Fibroblast of lung (primary cell): ENCODE results near the gene STX8. TPM values are rescaled to one million over a fixed set of nuclear protein-coding genes. Genes with fewer than 3 reads are reported as not detected.
"Not testable (repeated sequence)": the region's sequence is repeated elsewhere in the genome, so short reads cannot be mapped to it uniquely, and the experiment has no call there.

Source experiments
- DNase-seq, 2 donors: peaks; one replicate each; pipeline versions ENCODE4 v3.0.0 to v3.0.0-alpha.2; 2010; ENCODE audit warnings: low read depth in 2 of 2
- H2AFZ ChIP-seq: 2 replicates; pipeline ENCODE4 v1.5.1; 2012; ENCODE audit warnings: low read length, control low read depth, inconsistent platforms
- H3K27ac ChIP-seq: 2 replicates; pipeline ENCODE4 v1.5.1; 2011; ENCODE audit warnings: low read length, control low read depth; ENCODE audit not compliant: insufficient read depth
- H3K27me3 ChIP-seq: 2 replicates; pipeline ENCODE4 v1.5.1; 2011; ENCODE audit warnings: mild to moderate bottlenecking, low read length; ENCODE audit not compliant: control insufficient read depth, insufficient read depth
- H3K36me3 ChIP-seq: 2 replicates; pipeline ENCODE4 v1.5.1; 2011; ENCODE audit warnings: low read length; ENCODE audit not compliant: control insufficient read depth, insufficient read depth
- H3K4me1 ChIP-seq: 2 replicates; pipeline ENCODE4 v1.5.1; 2011; ENCODE audit warnings: low read length; ENCODE audit not compliant: control insufficient read depth, insufficient read depth; ENCODE audit errors: extremely low read depth
- H3K4me2 ChIP-seq: 2 replicates; pipeline ENCODE4 v1.5.1; 2011; ENCODE audit warnings: low read length, control low read depth; ENCODE audit not compliant: insufficient read depth; ENCODE audit errors: extremely low read depth
- H3K4me3 ChIP-seq, 4 experiments: fragments of 200-600 bp in 1 of 4; sonication (generic) in 1 of 4; replicated peaks in 1 of 4; 2 replicates each; pipeline ENCODE4 v1.5.1; 2011 to 2016; ENCODE audit warnings: low read length in 4 of 4, low read depth in 3 of 4, mild to moderate bottlenecking in 3 of 4, control low read depth in 2 of 4, inconsistent platforms in 1 of 4, mixed read lengths in 1 of 4; ENCODE audit not compliant: insufficient read depth in 1 of 4; ENCODE audit errors: control extremely low read depth in 1 of 4
- H3K79me2 ChIP-seq: 2 replicates; pipeline ENCODE4 v1.5.1; 2012; ENCODE audit warnings: mild to moderate bottlenecking, low read length, inconsistent platforms; ENCODE audit not compliant: control insufficient read depth, insufficient read depth
- H3K9ac ChIP-seq: 2 replicates; pipeline ENCODE4 v1.5.1; 2011; ENCODE audit warnings: mild to moderate bottlenecking, low read length, control low read depth; ENCODE audit not compliant: insufficient read depth
- H3K9me3 ChIP-seq: 2 replicates; pipeline ENCODE4 v1.5.1; 2012; ENCODE audit warnings: low read depth, low read length; ENCODE audit not compliant: control insufficient read depth, insufficient read depth
- H4K20me1 ChIP-seq: 2 replicates; pipeline ENCODE4 v1.5.1; 2011; ENCODE audit warnings: low read length; ENCODE audit not compliant: control insufficient read depth, insufficient read depth; ENCODE audit errors: extremely low read depth
- CTCF ChIP-seq, 2 donors: IDR thresholded peaks in 1 of 2; conservative IDR thresholded peaks in 1 of 2; 1 replicate in 1 of 2; 2 replicates in 1 of 2; pipeline ENCODE4 v1.5.1; 2011 to 2012; ENCODE audit warnings: low read length in 2 of 2, control low read depth in 1 of 2, inconsistent platforms in 1 of 2, low read depth in 1 of 2, mild to moderate bottlenecking in 1 of 2
- EZH2 ChIP-seq: IDR thresholded peaks from 2 replicates; pipeline ENCODE4 v1.5.1; 2012; ENCODE audit warnings: low read length, control low read depth, mild to moderate bottlenecking; ENCODE audit errors: missing control alignments
- polyA plus RNA-seq, 2 donors: library from polyadenylated mRNA; depleted of rRNA in 1 of 2; stranded (reverse) in 1 of 2; unstranded in 1 of 2; fragments of >200 nt; gene quantifications; 2 replicates each; pipeline ENCODE4 v1.2.1, GENCODE V29; 2011 to 2012; ENCODE audit warnings: missing spikeins in 1 of 2
- total RNA-seq: library from RNA; depleted of rRNA; stranded (reverse); fragments of >200 nt; gene quantifications from 2 replicates; pipeline ENCODE4 v1.2.1, GENCODE V29; 2014

STX8 gene
- total and polyA plus RNA-seq, 2 donors (not counting 1 experiment from before 2014, with no cell fraction given) = 84.7 to 128 TPM

- no peaks in the 10 kb centered on the region for H3K36me3 ChIP-seq
- DNase-seq = no peak
- no peak overlapping the region for H2AFZ ChIP-seq
- H4K20me1 ChIP-seq = no peaks in the 10 kb centered on the region
- no peak overlapping the region for H3K4me3 ChIP-seq
- no peaks in the 10 kb centered on the region for H3K9me3 ChIP-seq
- H3K27ac ChIP-seq = no peak overlapping the region
- TF ChIP-seq EZH2 = no peak
- no peak overlapping the region for H3K9ac ChIP-seq
- H3K4me1 ChIP-seq = peaks cover 2% of the 10 kb centered on the region
- H3K27me3 ChIP-seq = no peaks in the 10 kb centered on the region
- H3K4me2 ChIP-seq = no peak overlapping the region
- H3K79me2 ChIP-seq = peaks cover 8% of the 10 kb centered on the region
These were observed 4.4 kb downstream of the STX8 start for GRCh38 chr17:9571201-9571600.

GRCh38 chr17:9568957-9569588 lies 6.5 kb downstream of the STX8 start:
- no peaks in the 10 kb centered on the region for H3K27me3 ChIP-seq
- no peak for DNase-seq
- TF ChIP-seq CTCF (conservative IDR thresholded peaks at IDR 0.05 in 1 of 2, IDR thresholded peaks at IDR 0.05 in 1 of 2; ENCODE audit: low read depth in 1 of 2, low read length in 2 of 2) = no peak
- no peak for TF ChIP-seq EZH2
- no peak overlapping the region for H3K9ac ChIP-seq
- peaks cover 2% of the 10 kb centered on the region for H3K79me2 ChIP-seq
- no peaks in the 10 kb centered on the region for H3K36me3 ChIP-seq
- no peaks in the 10 kb centered on the region for H3K4me1 ChIP-seq
- H3K9me3 ChIP-seq = no peaks in the 10 kb centered on the region
- no peak overlapping the region for H3K27ac ChIP-seq
- H3K4me2 ChIP-seq = no peak overlapping the region
- H4K20me1 ChIP-seq = no peaks in the 10 kb centered on the region
- H2AFZ ChIP-seq = no peak overlapping the region
- no peak overlapping the region for H3K4me3 ChIP-seq

GRCh38 chr17:9568004-9568403 lies 7.6 kb downstream of the STX8 start:
- no peaks in the 10 kb centered on the region for H3K4me1 ChIP-seq
- DNase-seq = no peak
- no peak overlapping the region for H3K4me3 ChIP-seq
- no peak for TF ChIP-seq EZH2
- H3K27ac ChIP-seq = no peak overlapping the region
- no peaks in the 10 kb centered on the region for H3K27me3 ChIP-seq
- H3K9me3 ChIP-seq = no peaks in the 10 kb centered on the region
- H3K36me3 ChIP-seq = no peaks in the 10 kb centered on the region
- no peak overlapping the region for H3K4me2 ChIP-seq
- peaks cover 2% of the 10 kb centered on the region for H3K79me2 ChIP-seq
- no peak overlapping the region for H2AFZ ChIP-seq
- no peaks in the 10 kb centered on the region for H4K20me1 ChIP-seq
- no peak overlapping the region for H3K9ac ChIP-seq

- H3K36me3 ChIP-seq, H3K4me3 ChIP-seq: not testable (repeated sequence)
These were observed 8.9 kb downstream of the STX8 start for GRCh38 chr17:9566739-9567138.

More at GRCh38 chr17:9566739-9567138, 8.9 kb downstream of the STX8 start:
- H3K4me1 ChIP-seq, H3K79me2 ChIP-seq, H3K27ac ChIP-seq, H3K27me3 ChIP-seq, H3K9ac ChIP-seq, H3K4me2 ChIP-seq, DNase-seq, H4K20me1 ChIP-seq, H3K9me3 ChIP-seq, H2AFZ ChIP-seq: not testable (repeated sequence)
